GM21737 (cell line): ENCODE measurements around the gene TRNP1.
"Not testable (repeated sequence)": the region's sequence is repeated elsewhere in the genome, so short reads cannot be mapped to it uniquely, and the experiment has no call there.

ENCODE experiments used
- ATAC-seq: cut with Tn5 transposase; IDR thresholded peaks from one replicate; pipeline ENCODE4 v1.9.1; 2021; ENCODE audit warnings: mild to moderate bottlenecking, moderate library complexity; ENCODE audit not compliant: unreplicated experiment

Gene TRNP1

GRCh38 chr1:26972390-26972789 is 21.1 kb upstream of the TRNP1 start:
- ATAC-seq, result no peak

- no peak for ATAC-seq
Observed at GRCh38 chr1:26972821-26973220, 20.7 kb upstream of the TRNP1 start.

GRCh38 chr1:26976621-26977510 is 16.6 kb upstream of the TRNP1 start:
- no peak for ATAC-seq

GRCh38 chr1:26978901-26979300 is 14.6 kb upstream of the TRNP1 start:
- ATAC-seq, result no peak

GRCh38 chr1:26981146-26981846 is 12.2 kb upstream of the TRNP1 start:
- ATAC-seq, result no peak

- no peak for ATAC-seq
Observed at GRCh38 chr1:26983863-26984262, 9.6 kb upstream of the TRNP1 start.

GRCh38 chr1:26984291-26984690 is 9.2 kb upstream of the TRNP1 start:
- no peak for ATAC-seq

- ATAC-seq, result no peak
Observed at GRCh38 chr1:26986658-26987057, 6.8 kb upstream of the TRNP1 start.

GRCh38 chr1:26989403-26990109 is 3.9 kb upstream of the TRNP1 start:
- ATAC-seq, result not testable (repeated sequence)

GRCh38 chr1:26991310-26992116 is 2.0 kb upstream of the TRNP1 start:
- ATAC-seq, result no peak

GRCh38 chr1:26994020-26994786 is 711 bp downstream of the TRNP1 start:
- no peak for ATAC-seq

- no peak for ATAC-seq
Observed at GRCh38 chr1:26994787-26995517, 1.5 kb downstream of the TRNP1 start.

- ATAC-seq, result no peak
Observed at GRCh38 chr1:26996024-26996423, 2.5 kb downstream of the TRNP1 start.

GRCh38 chr1:26996665-26997064 is 3.2 kb downstream of the TRNP1 start:
- ATAC-seq, result no peak

- no peak for ATAC-seq
Observed at GRCh38 chr1:26998429-26999300, 5.2 kb downstream of the TRNP1 start.

GRCh38 chr1:26999440-26999987 is 6.0 kb downstream of the TRNP1 start:
- ATAC-seq, result no peak

- ATAC-seq, result no peak
Observed at GRCh38 chr1:27000090-27000816, 6.8 kb downstream of the TRNP1 start.
